ENCODE data around the gene SLMAP.
"Not testable (repeated sequence)": the region's sequence is repeated elsewhere in the genome, so short reads cannot be mapped to it uniquely, and the experiment has no call there.

SLMAP gene

DNA sequence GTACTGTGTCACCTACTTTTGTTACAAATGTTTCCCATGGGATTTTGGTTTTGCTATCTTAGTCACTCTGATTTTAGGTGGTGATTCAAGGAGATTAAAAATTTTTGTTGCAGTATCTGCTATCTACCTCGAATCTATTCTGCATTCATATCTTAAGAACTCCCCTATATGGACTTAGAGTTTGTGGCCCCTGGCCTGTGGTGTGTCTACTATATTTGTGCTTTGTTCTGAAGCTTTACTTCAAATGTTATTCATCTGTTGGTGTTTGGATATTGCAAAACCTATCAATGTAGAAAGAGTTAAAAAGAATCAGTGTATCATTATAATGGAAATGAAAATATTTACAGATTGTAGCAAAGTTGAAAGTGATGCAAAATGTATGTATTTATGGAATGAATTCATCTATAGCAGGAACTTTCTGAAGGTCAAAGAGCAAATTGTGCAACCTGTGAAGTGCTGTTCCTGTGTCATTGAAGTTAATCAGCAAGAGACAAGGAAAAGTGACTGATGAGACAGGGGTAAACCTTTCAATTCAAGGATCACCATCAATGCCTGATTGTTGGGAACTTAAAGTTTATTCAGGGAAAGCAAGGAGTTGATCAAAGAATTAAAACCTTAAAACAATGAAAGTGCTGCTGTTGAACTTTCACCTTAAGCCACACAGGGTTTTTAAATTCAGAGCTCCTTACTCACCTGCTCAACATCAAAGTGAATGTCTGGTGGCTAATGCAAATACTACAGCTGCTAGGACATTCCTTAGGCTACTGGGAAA is 71.0 kb downstream of the SLMAP start:
- no peak for DNase-seq (ENCODE audit: low read depth in 2 of 2)

DNA sequence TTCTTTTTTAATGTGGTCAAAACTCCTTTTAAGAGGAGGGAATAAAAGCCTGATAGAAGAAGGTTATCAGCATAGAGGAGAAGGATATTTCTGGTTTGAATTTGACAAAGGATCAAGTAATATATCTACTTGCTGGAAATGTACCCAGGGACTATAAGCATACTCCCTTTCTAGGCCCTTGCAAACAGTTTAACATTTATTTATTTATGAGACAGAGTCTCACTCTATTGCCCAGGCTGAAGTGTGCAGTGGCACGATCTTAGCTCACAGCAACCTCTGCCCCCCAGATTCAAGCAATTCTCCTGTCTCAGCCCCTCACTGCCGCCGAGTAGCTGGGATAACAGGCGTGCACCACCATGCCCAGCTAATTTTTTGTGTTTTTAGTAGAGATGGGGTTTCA is 71.6 kb downstream of the SLMAP start:
- DNase-seq (ENCODE audit: low read depth in 2 of 2), result no peak

DNA sequence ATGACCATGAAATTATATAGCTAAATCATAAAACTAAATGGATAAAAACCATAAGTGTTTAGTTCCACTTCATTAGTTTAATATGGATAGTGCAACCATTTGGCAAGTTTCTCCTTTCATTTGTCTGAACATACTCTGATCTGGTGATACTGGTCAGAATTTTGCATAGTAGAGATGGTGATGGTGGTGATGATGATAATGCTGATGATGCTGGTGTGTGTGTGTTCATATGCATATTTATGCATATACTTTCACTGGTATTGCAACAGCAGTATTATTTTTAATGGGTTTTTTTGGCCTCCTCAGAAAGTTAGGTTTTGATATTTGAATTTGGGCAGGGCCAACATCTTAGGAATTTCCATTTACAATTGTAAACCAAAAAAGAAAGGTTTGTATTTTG is 76.4 kb downstream of the SLMAP start:
- DNase-seq (ENCODE audit: low read depth in 2 of 2), result no peak

DNA sequence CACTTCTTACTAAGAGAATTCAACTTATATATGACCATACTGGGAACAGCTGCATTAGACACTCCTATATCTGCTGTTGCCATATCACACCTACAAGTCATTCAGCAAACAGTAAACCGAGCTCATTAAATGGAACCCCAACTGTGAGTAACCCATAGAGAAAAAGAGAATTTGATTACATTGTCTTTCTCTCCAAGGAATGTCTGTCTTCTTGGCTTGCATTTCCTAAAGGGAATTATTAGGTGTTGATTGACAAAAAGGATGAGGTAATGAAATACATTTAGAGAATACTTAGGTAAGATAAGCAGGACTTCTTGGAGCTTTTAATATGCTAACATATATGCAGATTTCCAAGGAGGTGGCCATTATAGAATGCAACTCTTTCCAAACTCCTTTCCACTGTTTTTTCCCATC is 76.8 kb downstream of the SLMAP start:
- DNase-seq (ENCODE audit: low read depth in 2 of 2), result no peak

DNA sequence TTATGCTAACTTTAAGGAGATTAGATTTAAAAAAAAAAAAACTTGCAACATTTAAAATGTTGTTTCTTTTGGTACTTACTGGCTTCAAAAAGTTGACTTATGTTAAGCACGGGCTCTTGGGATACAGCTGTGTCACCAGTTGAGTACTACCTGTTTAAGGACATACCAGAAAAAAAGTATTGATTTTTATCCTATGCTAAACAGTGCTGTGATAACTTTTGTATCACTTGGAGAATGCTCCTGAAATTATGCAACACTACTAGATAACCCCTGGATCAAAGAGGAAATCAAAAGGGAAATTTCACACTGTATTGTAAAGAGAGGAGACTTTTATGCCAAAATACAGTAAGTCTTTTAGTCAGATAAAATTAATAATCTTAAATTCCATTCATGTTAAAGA is 77.7 kb downstream of the SLMAP start:
- DNase-seq (ENCODE audit: low read depth in 2 of 2), result no peak

DNA sequence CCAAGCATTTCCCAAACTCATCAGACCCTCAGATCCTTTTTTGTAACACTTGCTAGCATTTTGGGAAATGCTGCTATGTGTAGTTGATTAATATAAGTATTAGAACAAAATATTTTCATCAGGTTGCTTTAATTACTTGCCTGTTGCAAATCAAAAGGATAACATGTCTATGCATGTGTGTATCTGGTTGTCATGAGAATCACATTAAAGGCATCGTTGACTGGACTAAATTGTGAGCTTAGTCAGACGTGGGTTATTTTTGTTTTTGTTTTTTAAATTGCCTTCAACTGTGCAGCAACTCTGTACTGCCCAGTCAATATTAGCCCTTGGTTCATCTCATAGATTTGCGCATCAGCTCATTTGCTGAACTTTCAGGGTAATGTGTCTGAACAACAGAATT is 81.6 kb downstream of the SLMAP start:
- DNase-seq (ENCODE audit: low read depth in 2 of 2), result no peak

DNA sequence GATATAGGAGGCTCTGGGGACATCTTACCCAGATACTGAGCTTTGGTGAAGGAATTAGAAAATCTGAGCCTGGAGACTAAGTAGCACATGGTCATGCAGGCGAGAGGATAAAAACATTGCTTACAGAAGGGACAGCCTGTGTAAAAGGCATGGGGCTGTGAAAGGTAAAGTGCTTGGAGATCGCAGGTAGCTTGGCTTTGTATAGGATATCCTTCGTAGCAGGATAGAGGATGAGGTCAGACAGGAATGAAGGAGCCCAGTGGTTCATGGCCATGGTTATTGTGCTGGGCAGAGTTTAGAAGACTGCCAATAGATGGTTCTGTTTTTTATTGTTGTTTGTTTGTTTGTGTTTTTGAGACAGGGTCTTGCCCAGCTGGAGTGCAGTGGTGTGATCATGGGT is 82.5 kb downstream of the SLMAP start:
- DNase-seq (ENCODE audit: low read depth in 2 of 2), result no peak

DNA sequence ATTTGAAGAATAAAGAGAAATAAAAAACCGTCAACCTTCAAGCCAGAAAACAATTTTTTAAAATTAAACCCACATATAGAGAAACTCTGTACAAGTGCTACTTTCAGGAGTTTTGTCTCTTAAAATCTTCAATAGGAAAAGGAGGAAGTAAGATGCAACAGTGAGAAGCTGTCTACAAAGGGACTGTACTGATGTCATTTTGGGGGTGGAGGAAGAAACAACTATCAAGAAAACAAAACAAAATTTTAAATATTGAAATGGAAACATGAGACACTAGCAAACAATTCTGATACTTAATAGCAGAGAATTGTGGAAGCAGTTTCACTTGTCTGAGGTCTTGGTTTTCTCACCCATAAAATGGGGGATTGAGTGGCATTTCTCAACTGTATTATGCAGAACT is 84.4 kb downstream of the SLMAP start:
- DNase-seq (ENCODE audit: low read depth in 2 of 2), result no peak

DNA sequence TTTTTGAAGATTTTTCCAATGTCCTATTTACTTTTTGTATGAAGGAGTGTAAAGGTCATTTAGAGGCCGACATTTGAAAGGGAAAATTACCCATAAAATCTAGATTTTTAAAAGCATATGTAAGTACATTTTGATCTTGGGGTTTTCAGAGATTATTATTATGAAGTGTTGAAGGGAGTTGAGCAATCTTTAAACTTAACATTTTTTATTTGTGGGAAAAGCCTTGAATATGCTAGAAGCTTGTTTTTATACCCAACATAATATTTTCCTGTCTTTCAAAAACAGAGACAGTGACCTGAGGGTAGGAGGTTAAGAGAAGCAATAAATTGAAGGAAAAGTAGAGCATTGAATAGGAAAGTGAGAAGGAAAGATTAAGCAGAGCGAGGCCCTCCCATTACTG is 85.7 kb downstream of the SLMAP start:
- no peak for DNase-seq (ENCODE audit: low read depth in 2 of 2)

DNA sequence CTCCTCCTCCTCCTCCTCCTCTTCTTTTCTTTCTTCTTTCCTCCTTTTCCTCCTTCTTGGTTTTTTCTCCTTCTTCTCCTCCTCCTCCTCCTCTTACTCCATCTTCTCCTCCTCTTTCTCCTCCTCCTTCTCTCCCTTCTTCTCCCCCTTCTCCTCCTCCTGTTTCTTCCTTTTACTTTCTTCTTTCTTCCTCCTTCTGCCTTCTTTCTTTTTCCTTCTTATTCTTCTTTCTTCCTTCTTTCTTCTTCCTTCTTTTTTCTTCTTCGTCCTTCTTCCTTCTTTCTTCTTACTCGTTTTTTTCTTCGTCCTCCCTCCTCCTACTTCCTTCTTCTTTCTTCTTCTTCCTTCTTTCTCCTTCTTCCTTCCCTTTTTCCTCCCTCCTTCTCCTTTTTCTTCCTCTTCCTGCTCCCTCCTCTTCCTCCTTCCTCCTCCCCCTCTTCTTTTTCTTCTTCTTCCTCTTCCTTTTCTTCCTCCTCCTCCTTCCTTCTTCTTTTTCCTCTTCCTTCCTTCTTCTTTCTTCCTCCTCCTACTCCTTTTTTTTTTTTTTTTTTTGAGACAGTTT is 92.1 kb downstream of the SLMAP start:
- no peak for DNase-seq (ENCODE audit: low read depth in 2 of 2)

DNA sequence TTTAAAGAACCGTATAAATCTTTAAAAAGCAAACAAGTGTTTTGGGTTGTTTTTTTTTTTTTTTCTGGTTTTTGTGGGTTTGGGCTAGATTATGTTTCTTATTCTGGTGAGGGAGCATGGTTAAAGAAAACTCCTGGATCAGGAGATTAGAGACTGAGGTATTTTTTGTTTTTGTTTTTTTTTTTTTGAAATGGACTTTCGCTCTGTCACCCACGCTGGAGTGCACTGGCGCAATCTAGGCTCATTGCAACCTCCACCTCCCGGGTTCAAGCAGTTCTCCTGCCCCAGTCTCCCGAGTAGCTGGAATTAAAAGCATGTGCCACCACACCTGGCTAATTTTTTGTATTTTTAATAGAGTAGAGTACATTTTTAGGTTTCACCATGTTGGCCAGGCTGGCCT is 95.2 kb downstream of the SLMAP start:
- no peak for DNase-seq (ENCODE audit: low read depth in 2 of 2)

DNA sequence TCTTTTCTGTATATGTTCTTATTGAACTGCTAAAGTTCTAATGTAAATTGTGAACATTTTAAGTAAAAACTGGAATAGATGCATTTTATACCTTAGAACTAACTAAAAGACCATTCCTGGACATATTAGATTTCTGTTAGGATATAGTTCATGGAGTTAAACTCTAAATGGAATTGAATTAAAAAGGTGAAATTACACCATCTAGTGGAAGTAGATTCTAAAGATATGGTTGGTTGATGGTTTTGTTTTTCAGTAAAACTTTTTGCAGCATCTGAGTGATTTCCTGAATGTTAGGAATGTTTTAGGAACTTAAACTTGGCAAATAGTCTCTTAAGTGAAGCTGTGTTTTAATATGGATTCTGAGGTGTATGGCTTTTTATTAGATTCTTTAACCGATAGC is 96.8 kb downstream of the SLMAP start:
- DNase-seq (ENCODE audit: low read depth in 2 of 2), result no peak

DNA sequence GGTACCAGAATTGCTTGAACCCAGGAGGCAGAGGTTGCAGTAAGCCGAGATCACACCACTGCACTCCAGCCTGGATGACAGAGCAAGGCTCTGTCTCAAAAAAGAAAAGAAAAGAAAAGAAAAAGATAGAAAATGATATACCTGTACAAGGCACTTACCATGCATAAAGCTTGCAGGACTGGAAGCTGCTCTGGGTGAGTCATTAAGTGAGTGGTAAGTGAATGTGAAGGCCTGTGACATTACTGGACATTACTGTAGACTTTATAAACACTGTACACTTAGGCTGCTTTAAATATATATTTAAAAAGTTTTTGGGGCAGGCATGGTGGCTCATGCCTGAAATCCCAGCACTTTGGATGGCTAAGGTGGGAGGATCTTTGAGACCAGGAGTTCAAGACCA is 99.2 kb downstream of the SLMAP start:
- DNase-seq (ENCODE audit: low read depth in 2 of 2), result no peak

DNA sequence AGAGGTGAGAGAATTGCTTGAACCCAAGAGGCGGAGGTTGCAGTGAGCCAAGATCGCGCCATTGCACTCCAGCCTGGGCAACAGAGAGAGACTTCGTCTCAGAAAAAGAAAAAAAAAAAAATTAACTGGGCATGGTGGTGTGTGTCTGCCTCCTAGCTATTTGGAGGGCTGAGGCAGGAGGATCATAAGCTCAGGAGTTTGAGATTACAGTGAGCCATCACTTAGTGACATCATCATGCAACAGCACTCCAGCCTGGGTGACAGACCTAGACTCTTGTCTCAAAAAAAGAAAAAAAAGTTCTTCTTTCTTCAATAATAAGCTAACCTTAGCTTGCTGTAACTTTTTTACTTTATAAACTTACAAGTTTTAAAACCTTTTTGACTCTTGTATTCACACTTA is 99.8 kb downstream of the SLMAP start:
- no peak for DNase-seq (ENCODE audit: low read depth in 2 of 2)

DNA sequence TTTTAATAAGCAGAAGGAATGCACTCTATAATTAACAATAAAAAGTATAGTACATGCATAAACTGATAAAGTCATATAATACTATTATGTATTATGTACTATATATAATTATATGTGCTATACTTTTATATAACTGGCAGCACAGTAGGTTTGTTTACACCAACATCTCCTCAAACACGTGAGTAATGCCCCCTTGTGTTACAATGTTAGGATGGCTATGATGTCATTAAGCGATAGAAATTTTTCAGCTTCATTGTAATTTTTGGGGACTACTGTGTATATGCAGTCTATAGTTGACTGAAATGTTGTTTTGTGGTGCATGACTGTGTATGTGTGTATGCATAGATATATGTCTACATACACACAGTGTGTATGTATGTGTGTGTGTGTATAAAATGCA is 100.6 kb downstream of the SLMAP start:
- no peak for DNase-seq (ENCODE audit: low read depth in 2 of 2)

DNA sequence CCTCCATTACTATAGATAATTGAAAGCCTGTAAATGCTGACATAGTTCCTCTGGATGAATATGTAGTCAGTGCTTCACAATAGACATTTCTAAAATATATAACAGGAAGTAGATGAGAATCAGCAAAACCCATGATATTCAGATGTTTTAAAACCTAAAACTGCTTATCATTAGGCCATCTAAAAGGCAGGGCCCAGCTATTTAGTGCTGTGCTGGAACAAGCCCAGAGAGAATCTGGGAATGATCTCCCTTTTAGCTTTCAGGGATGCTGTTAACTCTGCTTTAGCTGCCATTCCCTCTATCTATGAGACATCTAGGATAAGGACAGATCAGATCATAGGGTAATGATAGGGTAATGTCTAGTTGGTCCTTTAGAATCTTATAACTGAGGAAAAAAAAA is 106.8 kb downstream of the SLMAP start:
- no peak for DNase-seq (ENCODE audit: low read depth in 2 of 2)

DNA sequence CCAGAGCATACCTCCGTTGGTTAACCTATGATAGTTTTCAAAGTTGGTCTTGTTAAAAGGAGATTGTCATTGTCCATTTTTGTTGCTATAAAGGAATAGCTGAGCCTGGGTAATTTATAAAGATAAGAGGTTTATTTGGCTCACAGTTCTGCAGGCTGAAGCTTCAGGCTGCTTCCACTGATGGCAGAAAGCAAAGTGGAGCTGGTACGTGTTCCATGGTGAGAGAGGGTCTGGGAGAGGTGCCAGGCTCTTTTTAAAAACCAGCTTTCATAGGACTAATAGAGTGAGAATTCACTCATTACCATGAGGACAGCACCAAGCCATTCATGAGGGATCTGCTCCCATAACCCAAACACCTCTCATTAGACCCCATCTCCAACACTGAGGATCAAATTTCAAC is 107.3 kb downstream of the SLMAP start:
- DNase-seq (ENCODE audit: low read depth in 2 of 2), result no peak

DNA sequence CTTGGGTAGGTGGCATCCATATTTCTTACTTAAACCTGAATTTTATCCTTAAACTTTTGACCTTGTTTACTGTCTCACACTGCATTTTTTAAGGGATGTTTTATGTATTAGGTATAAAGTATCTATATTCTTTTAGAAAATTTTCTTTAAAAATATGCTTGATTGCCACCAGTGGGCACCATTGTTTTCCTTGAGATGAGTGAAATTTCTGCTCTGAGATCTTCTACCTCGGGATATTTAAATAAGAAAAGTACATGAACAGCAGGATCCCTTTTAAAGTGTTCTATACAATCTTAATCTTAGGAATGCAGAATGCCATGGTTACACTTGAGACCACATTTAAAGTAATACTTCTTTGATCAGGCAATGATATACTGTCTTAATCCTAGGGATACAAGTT is 108.7 kb downstream of the SLMAP start:
- no peak for DNase-seq (ENCODE audit: low read depth in 2 of 2)

DNA sequence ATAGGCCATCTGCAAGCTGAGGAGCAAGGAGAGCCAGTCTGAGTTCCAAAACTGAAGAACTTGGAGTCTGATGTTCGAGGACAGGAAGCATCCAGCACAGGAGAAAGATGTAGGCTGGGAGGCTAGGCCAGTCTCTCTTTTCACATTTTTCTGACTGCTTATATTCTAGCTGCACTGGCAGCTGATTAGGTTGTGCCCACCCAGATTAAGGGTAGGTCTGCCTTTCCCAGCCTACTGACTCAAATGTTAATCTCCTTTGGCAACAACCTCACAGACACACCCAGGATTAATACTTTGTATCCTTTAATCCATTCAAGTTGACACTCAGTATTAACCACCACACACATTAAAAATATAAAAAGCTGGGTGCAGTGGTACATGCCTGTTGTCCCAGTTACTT is 113.0 kb downstream of the SLMAP start:
- not testable (repeated sequence) for DNase-seq (ENCODE audit: low read depth in 2 of 2)

DNA sequence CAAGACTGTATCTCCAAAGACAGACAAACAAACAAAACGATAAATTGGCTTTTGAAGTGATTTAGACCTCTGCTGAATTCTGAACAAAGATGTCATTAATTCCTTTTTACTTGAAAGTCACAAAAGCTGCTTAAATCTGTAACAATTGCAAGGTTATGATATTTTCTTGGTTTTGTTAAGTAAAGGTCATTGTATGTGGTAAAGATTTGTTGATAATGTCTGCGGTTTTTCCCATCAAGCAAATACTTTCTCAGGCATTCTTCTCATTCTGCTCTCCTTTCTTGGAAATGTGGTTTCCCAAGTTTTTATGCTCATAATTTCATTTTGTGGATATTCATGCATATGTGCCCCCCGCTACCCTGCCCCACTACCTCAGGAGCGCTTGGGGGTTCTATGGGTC is 116.5 kb downstream of the SLMAP start:
- DNase-seq (ENCODE audit: low read depth in 2 of 2), result no peak

DNA sequence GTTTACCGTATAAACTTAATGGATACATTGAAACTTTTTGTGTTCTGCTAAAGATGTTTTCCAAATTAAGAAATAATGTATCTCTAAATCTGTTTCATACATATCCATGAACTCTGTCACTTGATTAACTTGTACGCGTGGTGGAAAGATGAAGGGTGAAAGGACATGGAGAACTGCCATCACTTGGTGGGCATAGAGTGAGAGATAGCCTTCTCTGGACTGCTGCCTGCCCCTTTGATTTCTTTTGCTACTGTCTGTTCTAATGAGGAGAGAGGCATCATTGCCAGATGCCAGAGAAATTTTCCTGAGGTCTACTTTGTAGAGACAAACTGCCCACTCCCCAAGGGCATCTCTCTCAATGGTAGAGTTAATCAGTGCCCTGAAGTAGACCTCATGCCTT is 120.5 kb downstream of the SLMAP start:
- DNase-seq (ENCODE audit: low read depth in 2 of 2), result no peak

DNA sequence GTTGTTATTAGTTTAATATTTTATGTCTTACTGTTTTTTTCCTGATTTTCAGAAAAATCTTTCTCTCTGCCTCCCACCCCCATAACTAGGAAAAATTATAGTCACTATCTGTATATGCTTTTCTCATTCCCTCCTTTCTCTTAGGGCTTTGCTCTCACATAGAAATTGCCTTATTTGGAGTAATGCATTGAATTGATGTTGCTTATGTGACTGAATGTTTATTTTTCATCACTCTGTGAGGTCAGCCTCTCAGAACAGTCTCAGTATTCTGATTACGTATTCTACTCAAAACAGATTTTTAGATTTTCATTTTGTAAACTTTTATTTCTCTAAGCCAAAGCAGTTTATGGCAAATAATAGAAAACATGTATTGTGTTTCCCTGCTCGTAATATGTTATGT is 121.0 kb downstream of the SLMAP start:
- no peak for DNase-seq (ENCODE audit: low read depth in 2 of 2)

DNA sequence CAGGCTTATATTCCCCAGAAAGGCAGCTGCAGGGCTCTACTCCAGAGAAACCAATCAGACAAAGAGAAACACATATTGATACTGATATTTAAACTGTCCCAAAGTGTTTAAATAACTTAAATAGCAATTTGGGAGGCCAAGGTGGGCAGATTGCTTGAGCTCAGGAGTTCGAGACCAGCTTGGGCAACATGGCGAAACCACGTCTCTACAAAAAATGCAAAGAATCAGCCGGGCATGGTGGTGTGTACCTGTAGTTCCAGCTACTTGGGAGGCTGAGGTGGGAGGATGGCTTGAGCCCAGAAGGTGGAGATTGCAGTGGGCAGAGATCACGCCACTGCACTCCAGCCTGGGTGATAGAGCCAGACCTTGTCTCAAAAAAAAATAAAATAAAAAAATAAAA is 128.3 kb downstream of the SLMAP start:
- DNase-seq (ENCODE audit: low read depth in 2 of 2), result not testable (repeated sequence)

DNA sequence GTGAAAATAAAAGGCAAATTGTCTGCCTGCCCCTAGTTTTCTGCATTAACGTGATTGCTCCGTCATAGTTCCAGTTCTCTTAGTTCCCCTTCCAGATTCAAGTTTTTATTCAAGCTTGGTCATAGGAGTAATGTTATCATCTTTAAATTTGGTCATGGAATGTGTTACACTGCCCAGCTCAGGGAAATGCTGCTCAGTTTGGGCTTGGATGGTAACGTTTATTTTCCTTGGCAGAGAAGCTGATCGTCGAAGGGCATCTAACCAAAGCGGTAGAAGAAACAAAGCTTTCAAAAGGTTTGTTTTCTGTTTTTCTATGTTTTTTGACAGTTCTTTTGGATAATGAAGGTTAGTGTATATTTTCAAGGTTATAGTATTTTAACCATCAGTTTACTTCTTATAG is 133.7 kb downstream of the SLMAP start:
- DNase-seq (ENCODE audit: low read depth in 2 of 2), result no peak
